ENCODE measurements around the gene BTF3.

DNA sequence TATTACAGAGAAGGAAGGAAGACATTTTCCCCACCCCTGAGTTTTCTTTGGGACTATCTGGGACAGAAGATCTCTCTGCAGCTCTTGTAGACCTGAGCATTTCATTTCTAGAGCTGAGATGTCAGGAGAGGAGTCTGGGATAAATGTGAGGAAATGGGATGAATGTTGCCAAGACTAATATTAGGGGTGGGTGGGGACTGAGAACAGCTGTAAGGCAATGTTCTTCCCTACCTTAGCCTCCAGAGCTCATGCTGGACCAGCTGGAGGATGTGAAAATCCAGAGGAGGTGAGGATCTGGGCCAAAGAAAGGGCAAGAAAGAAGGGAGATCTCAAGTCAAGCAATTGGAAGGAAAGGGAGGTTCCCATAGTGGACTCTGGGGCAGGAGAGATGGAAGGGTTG is 26.6 kb upstream of the BTF3 start:
- TF ChIP-seq, protein P1, sequence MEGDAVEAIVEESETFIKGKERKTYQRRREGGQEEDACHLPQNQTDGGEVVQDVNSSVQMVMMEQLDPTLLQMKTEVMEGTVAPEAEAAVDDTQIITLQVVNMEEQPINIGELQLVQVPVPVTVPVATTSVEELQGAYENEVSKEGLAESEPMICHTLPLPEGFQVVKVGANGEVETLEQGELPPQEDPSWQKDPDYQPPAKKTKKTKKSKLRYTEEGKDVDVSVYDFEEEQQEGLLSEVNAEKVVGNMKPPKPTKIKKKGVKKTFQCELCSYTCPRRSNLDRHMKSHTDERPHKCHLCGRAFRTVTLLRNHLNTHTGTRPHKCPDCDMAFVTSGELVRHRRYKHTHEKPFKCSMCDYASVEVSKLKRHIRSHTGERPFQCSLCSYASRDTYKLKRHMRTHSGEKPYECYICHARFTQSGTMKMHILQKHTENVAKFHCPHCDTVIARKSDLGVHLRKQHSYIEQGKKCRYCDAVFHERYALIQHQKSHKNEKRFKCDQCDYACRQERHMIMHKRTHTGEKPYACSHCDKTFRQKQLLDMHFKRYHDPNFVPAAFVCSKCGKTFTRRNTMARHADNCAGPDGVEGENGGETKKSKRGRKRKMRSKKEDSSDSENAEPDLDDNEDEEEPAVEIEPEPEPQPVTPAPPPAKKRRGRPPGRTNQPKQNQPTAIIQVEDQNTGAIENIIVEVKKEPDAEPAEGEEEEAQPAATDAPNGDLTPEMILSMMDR (IDR thresholded peaks at IDR 0.05 in 8 of 11, conservative IDR thresholded peaks at IDR 0.05 in 3 of 11): no peak
- no peak for TF ChIP-seq POLR2AphosphoS5 (IDR thresholded peaks at IDR 0.05)

All from spleen (tissue), 7 donors.